ENCODE data around the gene PACSIN2. TPM values are rescaled to one million over a fixed set of nuclear protein-coding genes. Genes with fewer than 3 reads are reported as not detected.
A peak's percentile ranks its signal among the peaks of the same experiment; 100 is the strongest.

The PACSIN2 gene
- total RNA-seq, 4 donors from 2014 or later, result 75.4 to 90.1 (median 87.9) TPM

GRCh38 chr22:42901790-42902508 lies 113.0 kb downstream of the PACSIN2 start:
- H3K27ac ChIP-seq, result no peak overlapping the region
- no peaks in the 10 kb centered on the region for H3K9me3 ChIP-seq
- H3K4me1 ChIP-seq, result peaks cover 20 to 27% of the 10 kb centered on the region in 2 donors
- no peaks in the 10 kb centered on the region for H3K27me3 ChIP-seq
- no peak overlapping the region for H3K4me3 ChIP-seq (replicated peaks in 1 of 3)
- TF ChIP-seq POLR2A (IDR thresholded peaks at IDR 0.05), result no peak
- TF ChIP-seq CTCF (IDR thresholded peaks at IDR 0.05), result no peak
- 87 to 92% methylated on average over 7 to 11 of the region's 14 CpGs for WGBS, 2 donors
- no peaks in the 10 kb centered on the region for H3K36me3 ChIP-seq
- intact Hi-C loops (cut with DNase I), result no loop called here
- DNase-seq, result no peak

GRCh38 chr22:42897960-42898359 lies 117.0 kb downstream of the PACSIN2 start:
- peaks cover 0 to 3% of the 10 kb centered on the region in 2 donors for H3K36me3 ChIP-seq
- TF ChIP-seq POLR2A (IDR thresholded peaks at IDR 0.05) (no peak), CTCF (IDR thresholded peaks at IDR 0.05) (no peak)
- H3K27ac ChIP-seq, result no peak overlapping the region
- H3K9me3 ChIP-seq, result no peaks in the 10 kb centered on the region
- no peak overlapping the region for H3K4me3 ChIP-seq (replicated peaks in 1 of 3)
- no peaks in the 10 kb centered on the region for H3K27me3 ChIP-seq
- peaks cover 4 to 17% of the 10 kb centered on the region in 2 donors for H3K4me1 ChIP-seq
- no peak for DNase-seq
- WGBS, 2 donors, result 91 to 92% methylated on average over 7 of the region's 7 CpGs
- intact Hi-C loops (cut with DNase I), result no loop called here

GRCh38 chr22:42895541-42895981 lies 119.4 kb downstream of the PACSIN2 start:
- Histone ChIP-seq H3K27ac (peak overlapping the region in 1 of 3 donors; percentile 2), H3K36me3 (peaks cover 4 to 8% of the 10 kb centered on the region in 2 donors), H3K4me1 (peaks cover 4 to 17% of the 10 kb centered on the region in 2 donors), H3K4me3 (replicated peaks in 1 of 3) (no peak overlapping the region), H3K9me3 (no peaks in the 10 kb centered on the region), H3K27me3 (no peaks in the 10 kb centered on the region)
- WGBS, 2 donors, result 57 to 63% methylated on average over 9 of the region's 9 CpGs
- no peak for TF ChIP-seq CTCF (IDR thresholded peaks at IDR 0.05)
- no peak for TF ChIP-seq POLR2A (IDR thresholded peaks at IDR 0.05)
- intact Hi-C loops (cut with DNase I), result no loop called here
- peak in 1 of 2 donors; percentile 17 for DNase-seq

- Histone ChIP-seq H3K9me3 (no peaks in the 10 kb centered on the region), H3K27me3 (no peaks in the 10 kb centered on the region), H3K4me3 (replicated peaks in 1 of 3) (no peak overlapping the region), H3K36me3 (peaks cover 9 to 11% of the 10 kb centered on the region in 2 donors), H3K27ac (peak overlapping the region in 1 of 3 donors; percentile 2), H3K4me1 (peaks cover 4 to 17% of the 10 kb centered on the region in 2 donors)
- no peak for TF ChIP-seq CTCF (IDR thresholded peaks at IDR 0.05)
- no peak for TF ChIP-seq POLR2A (IDR thresholded peaks at IDR 0.05)
- WGBS, 2 donors, result 34 to 45% methylated on average over 5 to 7 of the region's 7 CpGs
- intact Hi-C loops (cut with DNase I), result no loop called here
- peak; percentile 31 to 36 for DNase-seq
These were observed 119.9 kb downstream of the PACSIN2 start for GRCh38 chr22:42895087-42895486.

Measured in thyroid gland (tissue), 4 donors.